Measurements from ENCODE around the gene INO80D.
"Not testable (repeated sequence)": the region's sequence is repeated elsewhere in the genome, so short reads cannot be mapped to it uniquely, and the experiment has no call there.

INO80D gene

DNA sequence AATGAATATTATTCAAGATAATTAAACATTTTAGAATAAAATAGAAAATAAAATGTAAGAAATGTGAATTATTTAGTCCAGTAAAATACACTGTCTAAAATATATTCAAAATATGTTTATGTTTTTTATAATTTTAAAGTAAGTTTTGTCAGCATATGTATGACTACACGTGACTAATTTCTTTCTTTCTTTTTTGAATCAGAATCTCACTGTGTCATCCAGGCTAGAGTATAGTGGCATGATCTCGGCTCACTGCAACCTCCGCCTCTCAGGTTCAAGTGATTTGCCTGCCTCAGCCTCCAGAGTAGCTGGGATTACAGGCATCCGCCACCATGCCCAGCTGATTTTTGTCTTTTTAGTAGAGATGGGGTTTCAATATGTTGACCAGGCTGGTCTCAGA, 19.1 kb upstream of the INO80D start:
- Histone ChIP-seq H3K36me3 (ENCODE audit: control insufficient read depth, insufficient read depth, low read length) (no peaks in the 10 kb centered on the region), H3K27me3 (replicated peaks; ENCODE audit: control insufficient read depth, insufficient read depth, low read length, poor library complexity, severe bottlenecking) (no peaks in the 10 kb centered on the region), H3K4me3 (ENCODE audit: insufficient read depth, low read depth, low read length, poor library complexity, severe bottlenecking) (no peak overlapping the region), H3K27ac (ENCODE audit: insufficient read depth, low read length, poor library complexity, severe bottlenecking) (no peak overlapping the region), H3K4me1 (ENCODE audit: control insufficient read depth, insufficient read depth, low read length, poor library complexity, severe bottlenecking) (no peaks in the 10 kb centered on the region), H3K9me3 (ENCODE audit: control insufficient read depth, low read length) (no peaks in the 10 kb centered on the region)
- no peak for DNase-seq

DNA sequence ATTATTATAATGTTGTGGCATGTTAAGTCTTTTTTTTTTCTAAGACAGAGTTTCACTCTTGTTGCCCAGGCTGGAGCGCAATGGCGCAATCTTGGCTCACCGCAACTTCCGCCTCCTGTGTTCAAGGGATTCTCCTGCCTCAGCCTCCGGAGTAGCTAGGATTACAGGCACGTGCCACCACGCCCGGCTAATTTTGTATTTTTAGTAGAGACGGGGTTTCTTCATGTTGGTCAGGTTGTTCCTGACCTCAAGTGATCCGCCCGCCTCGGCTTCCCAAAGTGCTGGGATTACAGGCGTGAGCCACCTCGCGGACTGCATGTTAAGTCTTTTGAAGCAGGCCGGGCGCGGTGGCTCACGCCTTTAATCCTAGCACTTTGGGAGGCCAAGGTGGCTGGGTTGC, 12.9 kb upstream of the INO80D start:
- DNase-seq; H3K36me3 ChIP-seq (ENCODE audit: control insufficient read depth, insufficient read depth, low read length); H3K4me1 ChIP-seq (ENCODE audit: control insufficient read depth, insufficient read depth, low read length, poor library complexity, severe bottlenecking); H3K27ac ChIP-seq (ENCODE audit: insufficient read depth, low read length, poor library complexity, severe bottlenecking); H3K4me3 ChIP-seq (ENCODE audit: insufficient read depth, low read depth, low read length, poor library complexity, severe bottlenecking); H3K27me3 ChIP-seq (replicated peaks; ENCODE audit: control insufficient read depth, insufficient read depth, low read length, poor library complexity, severe bottlenecking); H3K9me3 ChIP-seq (ENCODE audit: control insufficient read depth, low read length): not testable (repeated sequence)

DNA sequence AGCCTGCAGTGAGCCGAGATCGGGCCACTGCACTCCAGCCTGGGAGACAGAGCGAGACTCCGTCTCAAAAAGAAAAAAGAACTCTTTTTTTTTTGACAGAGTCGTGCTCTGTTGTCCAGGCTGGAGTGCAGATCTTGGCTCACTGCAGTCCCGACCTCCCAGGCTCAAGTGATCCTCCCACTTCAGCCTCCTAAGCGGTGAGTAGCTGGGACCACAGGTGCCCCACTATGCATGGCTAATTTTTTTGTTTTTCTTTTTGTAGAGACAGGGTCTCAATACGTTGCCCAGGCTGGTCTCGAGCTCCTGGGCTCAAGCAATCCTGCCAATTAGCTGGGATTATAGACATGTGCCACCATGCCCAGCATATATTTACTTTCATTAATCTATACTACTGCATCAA, 12.5 kb upstream of the INO80D start:
- Histone ChIP-seq H3K4me3 (ENCODE audit: insufficient read depth, low read depth, low read length, poor library complexity, severe bottlenecking) (no peak overlapping the region), H3K36me3 (ENCODE audit: control insufficient read depth, insufficient read depth, low read length) (no peaks in the 10 kb centered on the region), H3K4me1 (ENCODE audit: control insufficient read depth, insufficient read depth, low read length, poor library complexity, severe bottlenecking) (no peaks in the 10 kb centered on the region), H3K9me3 (ENCODE audit: control insufficient read depth, low read length) (no peaks in the 10 kb centered on the region), H3K27me3 (replicated peaks; ENCODE audit: control insufficient read depth, insufficient read depth, low read length, poor library complexity, severe bottlenecking) (no peaks in the 10 kb centered on the region), H3K27ac (ENCODE audit: insufficient read depth, low read length, poor library complexity, severe bottlenecking) (no peak overlapping the region)
- no peak for DNase-seq

GRCh38 chr2:206096876-206097275, 10.9 kb upstream of the INO80D start:
- H3K9me3 ChIP-seq (ENCODE audit: control insufficient read depth, low read length) = no peaks in the 10 kb centered on the region
- no peak overlapping the region for H3K27ac ChIP-seq (ENCODE audit: insufficient read depth, low read length, poor library complexity, severe bottlenecking)
- H3K4me1 ChIP-seq (ENCODE audit: control insufficient read depth, insufficient read depth, low read length, poor library complexity, severe bottlenecking) = no peaks in the 10 kb centered on the region
- no peak overlapping the region for H3K4me3 ChIP-seq (ENCODE audit: insufficient read depth, low read depth, low read length, poor library complexity, severe bottlenecking)
- no peaks in the 10 kb centered on the region for H3K36me3 ChIP-seq (ENCODE audit: control insufficient read depth, insufficient read depth, low read length)
- DNase-seq = no peak
- no peaks in the 10 kb centered on the region for H3K27me3 ChIP-seq (replicated peaks; ENCODE audit: control insufficient read depth, insufficient read depth, low read length, poor library complexity, severe bottlenecking)

- no peak overlapping the region for H3K27ac ChIP-seq (ENCODE audit: insufficient read depth, low read length, poor library complexity, severe bottlenecking)
- no peak overlapping the region for H3K4me3 ChIP-seq (ENCODE audit: insufficient read depth, low read depth, low read length, poor library complexity, severe bottlenecking)
- DNase-seq = no peak
These were observed 9.8 kb upstream of the INO80D start for GRCh38 chr2:206095536-206096332.

DNA sequence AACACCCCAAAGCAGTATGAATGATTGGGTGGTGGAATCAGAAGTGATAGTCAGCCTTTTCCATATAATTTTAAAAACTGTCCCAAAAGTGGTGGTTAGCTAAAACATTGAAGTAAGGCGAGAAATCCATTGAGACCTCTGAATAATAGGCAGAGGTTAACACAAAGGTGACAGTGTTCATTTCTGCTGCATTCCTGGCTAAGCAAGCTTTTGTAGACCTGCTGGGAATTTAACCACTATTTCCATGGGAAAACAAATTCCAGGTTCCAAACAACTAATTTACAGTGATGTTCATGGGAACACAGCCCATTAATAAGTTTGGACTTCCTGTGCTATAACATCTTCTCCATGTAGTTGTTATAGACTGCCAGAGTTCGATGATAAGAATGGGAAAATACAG, 6.3 kb upstream of the INO80D start:
- H3K4me1 ChIP-seq (ENCODE audit: control insufficient read depth, insufficient read depth, low read length, poor library complexity, severe bottlenecking) = no peaks in the 10 kb centered on the region
- no peaks in the 10 kb centered on the region for H3K36me3 ChIP-seq (ENCODE audit: control insufficient read depth, insufficient read depth, low read length)
- no peak overlapping the region for H3K27ac ChIP-seq (ENCODE audit: insufficient read depth, low read length, poor library complexity, severe bottlenecking)
- no peaks in the 10 kb centered on the region for H3K27me3 ChIP-seq (replicated peaks; ENCODE audit: control insufficient read depth, insufficient read depth, low read length, poor library complexity, severe bottlenecking)
- no peak for DNase-seq
- H3K4me3 ChIP-seq (ENCODE audit: insufficient read depth, low read depth, low read length, poor library complexity, severe bottlenecking) = no peak overlapping the region
- no peaks in the 10 kb centered on the region for H3K9me3 ChIP-seq (ENCODE audit: control insufficient read depth, low read length)

More at GRCh38 chr2:206095536-206096332, 9.8 kb upstream of the INO80D start:
- Histone ChIP-seq H3K27me3 (replicated peaks; ENCODE audit: control insufficient read depth, insufficient read depth, low read length, poor library complexity, severe bottlenecking) (no peaks in the 10 kb centered on the region), H3K4me1 (ENCODE audit: control insufficient read depth, insufficient read depth, low read length, poor library complexity, severe bottlenecking) (no peaks in the 10 kb centered on the region), H3K36me3 (ENCODE audit: control insufficient read depth, insufficient read depth, low read length) (no peaks in the 10 kb centered on the region), H3K9me3 (ENCODE audit: control insufficient read depth, low read length) (no peaks in the 10 kb centered on the region)

DNA sequence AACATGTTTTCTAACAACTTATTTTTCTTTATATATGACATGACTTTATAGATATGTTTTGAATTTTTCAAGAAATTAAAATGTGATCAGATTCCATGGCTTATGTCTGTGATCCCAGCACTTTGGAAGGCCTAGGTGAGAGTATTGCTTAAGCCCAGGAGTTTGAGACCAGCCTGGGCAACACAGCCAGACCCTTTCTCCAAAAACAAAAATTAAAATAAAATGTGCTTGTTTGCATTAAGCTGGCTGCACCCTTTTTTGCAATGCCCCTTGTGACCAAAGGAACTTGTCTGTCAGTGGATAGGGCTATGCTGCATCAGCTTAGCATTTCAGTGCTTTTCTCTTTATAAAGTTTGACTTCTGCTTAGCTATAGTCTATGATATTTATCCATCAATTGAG, 2.3 kb upstream of the INO80D start:
- no peak for DNase-seq
- no peaks in the 10 kb centered on the region for H3K36me3 ChIP-seq (ENCODE audit: control insufficient read depth, insufficient read depth, low read length)
- peaks cover 8% of the 10 kb centered on the region for H3K4me1 ChIP-seq (ENCODE audit: control insufficient read depth, insufficient read depth, low read length, poor library complexity, severe bottlenecking)
- H3K27ac ChIP-seq (ENCODE audit: insufficient read depth, low read length, poor library complexity, severe bottlenecking) = peak overlapping the region; percentile 46
- no peaks in the 10 kb centered on the region for H3K27me3 ChIP-seq (replicated peaks; ENCODE audit: control insufficient read depth, insufficient read depth, low read length, poor library complexity, severe bottlenecking)
- H3K4me3 ChIP-seq (ENCODE audit: insufficient read depth, low read depth, low read length, poor library complexity, severe bottlenecking) = no peak overlapping the region
- no peaks in the 10 kb centered on the region for H3K9me3 ChIP-seq (ENCODE audit: control insufficient read depth, low read length)

GRCh38 chr2:206086716-206087350, 859 bp upstream of the INO80D start:
- Histone ChIP-seq H3K27me3 (replicated peaks; ENCODE audit: control insufficient read depth, insufficient read depth, low read length, poor library complexity, severe bottlenecking) (no peaks in the 10 kb centered on the region), H3K27ac (ENCODE audit: insufficient read depth, low read length, poor library complexity, severe bottlenecking) (peak overlapping the region; percentile 96), H3K9me3 (ENCODE audit: control insufficient read depth, low read length) (no peaks in the 10 kb centered on the region), H3K4me3 (ENCODE audit: insufficient read depth, low read depth, low read length, poor library complexity, severe bottlenecking) (peak overlapping the region; percentile 77), H3K4me1 (ENCODE audit: control insufficient read depth, insufficient read depth, low read length, poor library complexity, severe bottlenecking) (peaks cover 8% of the 10 kb centered on the region), H3K36me3 (ENCODE audit: control insufficient read depth, insufficient read depth, low read length) (no peaks in the 10 kb centered on the region)
- no peak for DNase-seq

DNA sequence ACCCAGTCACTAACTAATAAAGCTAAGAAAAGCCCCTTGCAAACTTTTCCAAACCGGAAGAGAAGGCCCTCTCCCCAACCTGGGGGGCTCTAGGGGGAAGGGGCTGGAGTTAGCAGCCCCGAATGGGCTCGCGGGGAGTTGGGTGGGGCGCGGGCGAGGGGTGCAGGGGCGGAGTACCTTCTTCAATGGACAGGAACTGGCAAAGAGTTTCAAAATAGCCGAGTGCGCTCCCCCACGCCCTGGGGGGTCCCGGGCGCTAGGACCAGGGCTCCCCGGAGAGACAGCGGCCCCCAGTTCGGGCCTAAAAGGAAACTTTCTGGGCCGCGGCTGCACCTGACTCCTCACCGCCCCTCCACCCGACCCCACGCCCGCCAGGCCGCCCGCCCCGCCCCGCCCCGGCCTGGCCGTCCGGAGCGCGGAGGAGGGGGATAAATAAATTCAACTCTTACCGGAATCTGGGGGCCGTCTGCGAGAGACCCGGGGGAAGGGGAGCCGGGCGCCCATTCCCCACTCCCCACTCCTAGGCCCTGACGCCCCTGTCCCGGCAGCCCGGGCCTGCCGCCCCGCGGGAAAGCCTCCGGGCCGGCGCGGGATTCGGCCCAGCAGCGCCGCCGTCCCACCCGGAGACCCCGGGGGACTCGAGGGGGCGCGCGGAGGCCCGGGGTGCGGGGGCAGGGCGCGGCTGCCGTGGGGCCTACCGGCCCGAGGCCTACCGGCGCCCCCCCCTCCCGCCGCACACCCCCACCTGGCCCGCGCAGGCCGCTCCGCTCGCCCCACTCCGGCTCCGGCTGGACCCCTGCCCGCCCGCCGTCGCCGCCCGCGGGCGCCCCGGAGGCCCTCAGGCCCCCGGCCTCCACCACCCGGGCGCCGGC, 868 bp downstream of the INO80D start:
- Histone ChIP-seq H3K9me3 (ENCODE audit: control insufficient read depth, low read length) (no peaks in the 10 kb centered on the region), H3K4me1 (ENCODE audit: control insufficient read depth, insufficient read depth, low read length, poor library complexity, severe bottlenecking) (peaks cover 8% of the 10 kb centered on the region)
- peak; percentile 31 to 32 (median 32) for DNase-seq

More for the DNA sequence above, 868 bp downstream of the INO80D start:
- Histone ChIP-seq H3K4me3 (ENCODE audit: insufficient read depth, low read depth, low read length, poor library complexity, severe bottlenecking) (peak overlapping the region; percentile 77), H3K27ac (ENCODE audit: insufficient read depth, low read length, poor library complexity, severe bottlenecking) (peak overlapping the region; percentile 96), H3K27me3 (replicated peaks; ENCODE audit: control insufficient read depth, insufficient read depth, low read length, poor library complexity, severe bottlenecking) (no peaks in the 10 kb centered on the region), H3K36me3 (ENCODE audit: control insufficient read depth, insufficient read depth, low read length) (no peaks in the 10 kb centered on the region)
